Pulmonary artery endothelial cell (primary cell): ENCODE measurements around the gene DCTN1. TPM values are rescaled to one million over a fixed set of nuclear protein-coding genes. Genes with fewer than 3 reads are reported as not detected.
"Not testable (repeated sequence)": the region's sequence is repeated elsewhere in the genome, so short reads cannot be mapped to it uniquely, and the experiment has no call there.

ENCODE experiments used
- DNase-seq: peaks from one replicate; pipeline ENCODE4 v3.0.0-alpha.2; 2011; ENCODE audit warnings: low read depth, low spot score
- total RNA-seq: library from RNA; depleted of rRNA; stranded (reverse); fragments of >200 nt; gene quantifications from 2 replicates; pipeline ENCODE4 v1.2.3, GENCODE V29; 2014

The DCTN1 gene
- 143 and 172 TPM in 2 replicates for total RNA-seq

DNA sequence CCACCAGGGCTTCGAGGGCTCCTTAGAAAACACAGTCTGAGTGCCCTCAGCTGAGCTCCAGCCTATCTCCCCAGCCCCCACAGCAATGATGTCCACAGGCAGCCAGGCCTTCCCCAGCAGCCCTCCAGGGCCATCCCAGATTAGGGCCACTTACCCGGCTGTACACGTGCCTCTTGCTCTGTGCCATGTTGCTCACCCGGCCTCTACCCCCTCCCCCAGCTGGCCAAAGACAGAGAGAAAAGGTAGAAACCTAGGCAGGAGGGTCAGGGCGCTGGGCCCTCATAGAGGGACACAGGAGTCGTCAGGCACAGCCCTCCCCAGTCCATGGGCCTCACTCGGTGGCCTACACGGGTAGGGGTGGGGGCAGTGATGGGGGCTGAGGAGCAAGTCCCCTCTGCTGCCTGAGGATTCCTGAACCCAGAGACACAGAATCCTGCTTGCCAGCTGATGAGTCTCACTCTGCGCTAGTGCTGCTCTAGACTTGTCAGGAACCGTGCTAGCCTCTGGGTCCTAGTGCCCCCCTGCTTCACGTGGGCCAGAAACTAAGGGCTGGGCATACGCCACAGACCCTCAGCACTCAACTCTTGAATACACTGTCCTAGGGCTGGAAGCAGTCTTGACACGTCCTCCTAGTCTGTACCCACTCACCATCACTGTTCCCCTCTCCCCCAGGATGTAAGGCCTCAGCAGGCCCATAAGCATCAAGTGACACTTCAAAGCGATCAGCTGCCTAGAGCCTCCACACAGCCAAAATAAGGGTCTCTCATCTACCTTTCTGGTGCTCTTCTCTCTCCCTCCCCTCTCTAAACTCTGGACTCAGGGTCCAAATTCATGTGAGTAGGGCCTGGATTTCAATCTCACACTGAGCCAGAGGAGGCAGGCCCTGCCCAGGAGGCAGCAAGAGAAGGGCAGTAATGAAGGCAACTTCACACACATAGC lies at the start of gene DCTN1:
TSS of gene DCTN1 (minus strand) at position 461 of the 939 bp plus-strand sequence. CDS start at position 187, 274 bp downstream.
- DNase-seq = no peak

- no peak for DNase-seq
These were observed 48.6 kb upstream of the DCTN1 start for GRCh38 chr2:74428675-74429074.

DNA sequence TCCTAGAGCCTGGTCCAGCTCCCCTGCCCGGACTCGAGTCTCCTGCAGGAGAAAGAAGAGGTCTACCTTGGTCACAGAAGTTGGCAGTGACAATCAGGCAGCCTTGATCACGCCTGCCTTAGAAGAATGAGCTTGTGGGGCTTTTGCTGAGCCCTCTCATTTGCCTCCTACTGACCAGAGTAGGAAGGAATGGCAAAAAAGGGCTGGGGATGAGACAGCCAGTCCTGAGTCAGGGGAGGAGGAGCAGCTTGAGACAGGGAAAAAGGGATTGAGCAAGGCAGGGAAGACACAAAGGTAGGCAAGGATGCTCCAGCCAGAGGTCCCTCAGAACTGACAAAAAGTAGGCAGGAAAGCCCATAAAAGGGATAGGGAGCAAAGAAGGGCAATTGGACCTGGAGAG lies 47.4 kb upstream of the DCTN1 start:
- DNase-seq = no peak

GRCh38 chr2:74426181-74426758 lies 46.2 kb upstream of the DCTN1 start:
- DNase-seq = no peak

DNA sequence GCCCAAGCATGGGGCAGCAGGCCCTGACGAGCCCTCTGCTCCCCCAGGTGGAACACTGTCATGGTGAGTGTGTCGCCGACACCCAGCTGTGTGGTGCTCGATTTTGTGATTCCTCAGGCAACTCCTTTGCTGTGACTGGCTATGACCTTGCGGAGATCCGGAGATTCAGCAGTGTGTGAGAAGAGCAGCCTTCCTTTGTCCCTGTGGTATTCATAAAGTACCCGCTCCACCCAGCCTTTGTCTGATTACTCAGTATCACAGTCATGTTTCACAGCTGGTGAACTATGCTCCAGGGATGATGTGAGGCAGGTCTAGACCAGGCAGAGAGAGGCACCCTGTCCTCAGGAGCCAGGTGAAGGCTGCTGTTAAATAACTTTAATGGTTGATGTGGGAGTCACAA lies 45.4 kb upstream of the DCTN1 start:
- DNase-seq = no peak

GRCh38 chr2:74424995-74425406 lies 44.9 kb upstream of the DCTN1 start:
- DNase-seq = no peak

- no peak for DNase-seq
These were observed 44.3 kb upstream of the DCTN1 start for GRCh38 chr2:74424139-74424992.

- no peak for DNase-seq
These were observed 43.4 kb upstream of the DCTN1 start for GRCh38 chr2:74423231-74424095.

DNA sequence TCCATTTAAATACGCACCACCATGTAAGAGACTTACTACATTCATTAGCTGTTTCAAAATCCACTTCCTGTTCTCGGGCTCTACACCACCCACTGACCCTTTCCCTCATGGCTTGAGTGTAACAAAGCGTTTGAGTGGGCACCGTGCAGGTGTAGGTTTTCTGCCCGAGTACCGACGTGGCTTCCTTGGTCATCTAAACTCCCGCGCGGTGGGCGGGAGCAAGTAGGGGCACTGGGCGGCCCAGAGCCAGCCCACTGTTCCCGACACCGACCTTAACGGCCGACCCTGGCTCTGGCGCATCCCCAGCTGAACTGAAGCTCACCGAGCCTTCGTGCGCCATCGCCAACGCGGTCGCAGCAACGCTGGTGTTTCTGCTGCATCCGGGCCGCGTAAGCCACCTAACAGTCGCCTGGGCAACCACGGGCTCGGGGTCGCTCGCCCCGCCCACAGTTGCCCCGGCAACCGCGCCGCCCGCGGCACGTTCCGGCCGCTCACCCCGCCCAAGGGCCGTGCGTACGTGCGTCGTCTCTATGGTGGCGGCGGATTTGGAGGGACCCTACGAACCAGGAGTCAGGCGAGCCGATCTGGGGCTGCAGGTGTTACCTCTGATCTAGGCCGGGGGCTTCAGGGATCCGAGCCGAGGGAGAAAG lies 41.2 kb upstream of the DCTN1 start, which contains the start of the genes C2orf81 and WDR54:
TSS of gene C2orf81 (minus strand) at position 399 of the 650 bp plus-strand sequence. CDS start at position 340, 59 bp downstream.
TSS of gene WDR54 (plus strand) at position 510 of the 650 bp plus-strand sequence. CDS start 424 bp downstream, outside the sequence.
- DNase-seq = peak; percentile 27

DNA sequence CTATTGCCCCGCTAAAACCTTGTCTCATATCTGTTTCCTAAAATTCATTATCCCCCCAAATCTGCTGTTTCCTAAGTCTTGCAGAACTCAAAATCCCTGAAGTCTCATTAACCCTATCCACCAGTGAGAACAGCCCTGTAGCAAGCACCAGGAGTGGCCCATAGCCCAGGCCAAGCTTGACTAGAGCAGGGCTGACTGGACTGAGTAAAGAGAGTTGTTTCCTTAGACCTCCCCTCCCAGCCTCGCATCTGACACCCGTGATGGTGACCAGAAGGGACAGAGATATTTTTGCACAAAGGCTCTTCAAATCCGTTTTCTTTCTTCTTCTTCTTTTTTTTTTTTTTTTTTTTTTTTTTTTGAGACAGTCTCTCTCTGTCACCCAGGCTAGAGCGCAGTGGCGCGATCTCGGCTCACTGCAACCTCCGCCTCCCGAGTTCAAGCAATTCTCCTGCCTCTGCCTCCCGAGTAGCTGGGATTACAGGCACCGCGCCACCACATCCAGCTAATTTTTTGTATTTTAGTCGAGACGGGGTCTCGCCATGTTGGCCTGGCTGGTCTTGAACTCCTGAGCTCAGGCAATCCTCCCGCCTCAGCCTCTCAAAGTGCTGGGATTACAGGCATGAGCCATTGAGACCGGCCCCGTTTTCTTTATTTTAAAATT lies 40.5 kb upstream of the DCTN1 start:
- DNase-seq = not testable (repeated sequence)

DNA sequence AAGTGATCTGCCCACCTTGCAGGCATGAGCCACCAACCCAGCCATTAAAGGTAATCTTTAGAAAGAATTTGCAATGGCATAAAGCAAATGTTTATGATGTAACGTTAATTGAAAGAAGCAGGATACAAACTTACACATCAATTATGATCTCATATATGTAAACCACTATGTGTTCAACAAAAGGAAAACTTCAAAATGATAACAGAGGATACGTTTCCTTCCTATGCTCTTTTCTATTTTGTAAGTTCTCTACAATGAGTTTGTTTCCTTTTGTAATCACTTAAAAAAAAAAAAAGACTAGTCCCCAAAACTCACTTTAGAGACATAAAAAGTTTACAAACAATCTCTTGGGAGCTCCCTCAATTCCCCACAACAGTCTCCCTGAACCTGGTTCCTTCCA lies 39.9 kb upstream of the DCTN1 start:
- DNase-seq = no peak

- DNase-seq = no peak
These were observed 39.2 kb upstream of the DCTN1 start for GRCh38 chr2:74419345-74419744.

DNA sequence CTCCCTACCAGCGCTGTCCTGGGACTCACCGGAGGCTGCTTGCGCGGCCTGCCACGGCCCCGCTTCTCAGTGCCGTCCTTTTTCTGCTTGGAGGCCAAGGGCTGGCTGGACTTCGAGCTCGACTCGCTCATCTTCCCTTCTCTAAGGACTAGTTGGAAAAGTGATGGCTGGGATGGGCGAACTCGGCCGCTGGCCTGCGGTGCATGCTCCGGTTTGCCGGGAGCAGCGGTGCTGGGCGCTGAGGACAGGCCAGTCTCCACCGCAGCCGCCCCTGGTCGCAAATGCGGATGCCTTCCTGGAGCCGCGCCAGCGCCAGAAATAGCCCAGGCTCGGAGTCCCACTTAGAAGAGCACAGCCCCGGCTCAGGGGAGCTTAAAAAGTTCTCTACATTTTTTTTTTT lies 38.2 kb upstream of the DCTN1 start:
- no peak for DNase-seq

- no peak for DNase-seq
These were observed 37.7 kb upstream of the DCTN1 start for GRCh38 chr2:74417763-74418162.

- no peak for DNase-seq
These were observed 37.1 kb upstream of the DCTN1 start for GRCh38 chr2:74417197-74417596.

- DNase-seq = no peak
These were observed 36.7 kb upstream of the DCTN1 start for GRCh38 chr2:74416778-74417177.

GRCh38 chr2:74415762-74416395 lies 35.8 kb upstream of the DCTN1 start:
- no peak for DNase-seq

GRCh38 chr2:74414881-74415761 lies 35.0 kb upstream of the DCTN1 start:
- no peak for DNase-seq
